ENCODE data around the gene CARMIL1.

- TF ChIP-seq POLR2AphosphoS5 (IDR thresholded peaks at IDR 0.05; ENCODE audit: low read depth, low read length) (no peak), POLR2A (IDR thresholded peaks at IDR 0.05; ENCODE audit: low read depth, low read length) (no peak), TAF1 (IDR thresholded peaks at IDR 0.05; ENCODE audit: low read depth, low read length) (no peak), SPI1 (IDR thresholded peaks at IDR 0.05; ENCODE audit: low read depth, low read length) (no peak), POU2F2 (IDR thresholded peaks at IDR 0.05; ENCODE audit: low read depth, low read length) (no peak), PAX5 (IDR thresholded peaks at IDR 0.05; ENCODE audit: insufficient read depth, low read length, severe bottlenecking) (no peak)
Observed at GRCh38 chr6:25250878-25251277, 28.3 kb upstream of the CARMIL1 start.
